ENCODE data around the gene ETV6. TPM values are rescaled to one million over a fixed set of nuclear protein-coding genes. Genes with fewer than 3 reads are reported as not detected.

Gene ETV6
- total RNA-seq, 1 experiment from 2014 or later = 6.1 TPM

- no peak for DNase-seq (ENCODE audit: low spot score)
These were observed 6.7 kb upstream of the ETV6 start for GRCh38 chr12:11642785-11643184.

DNA sequence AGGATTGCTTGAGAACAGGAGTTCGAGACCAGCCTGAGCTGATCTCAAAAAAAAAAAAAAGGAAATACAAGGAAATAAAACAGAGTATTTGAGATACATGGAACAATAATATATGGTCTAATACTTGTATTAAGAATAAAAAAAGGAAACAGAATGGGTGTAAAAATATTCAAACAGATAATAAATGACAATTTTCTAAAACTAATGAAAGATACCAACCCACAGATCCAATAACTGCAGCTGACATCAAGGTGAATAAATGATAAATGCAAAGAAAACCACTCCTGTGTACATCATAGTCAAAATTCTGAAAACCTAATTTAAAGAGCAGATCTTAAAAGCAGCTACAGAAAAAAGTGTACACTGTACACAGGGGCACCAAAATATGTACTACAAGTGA lies 4.1 kb upstream of the ETV6 start:
- no peak for DNase-seq (ENCODE audit: low spot score)

- DNase-seq (ENCODE audit: low spot score) = peak; percentile 90
These were observed 711 bp upstream of the ETV6 start for GRCh38 chr12:11648514-11649412.

DNA sequence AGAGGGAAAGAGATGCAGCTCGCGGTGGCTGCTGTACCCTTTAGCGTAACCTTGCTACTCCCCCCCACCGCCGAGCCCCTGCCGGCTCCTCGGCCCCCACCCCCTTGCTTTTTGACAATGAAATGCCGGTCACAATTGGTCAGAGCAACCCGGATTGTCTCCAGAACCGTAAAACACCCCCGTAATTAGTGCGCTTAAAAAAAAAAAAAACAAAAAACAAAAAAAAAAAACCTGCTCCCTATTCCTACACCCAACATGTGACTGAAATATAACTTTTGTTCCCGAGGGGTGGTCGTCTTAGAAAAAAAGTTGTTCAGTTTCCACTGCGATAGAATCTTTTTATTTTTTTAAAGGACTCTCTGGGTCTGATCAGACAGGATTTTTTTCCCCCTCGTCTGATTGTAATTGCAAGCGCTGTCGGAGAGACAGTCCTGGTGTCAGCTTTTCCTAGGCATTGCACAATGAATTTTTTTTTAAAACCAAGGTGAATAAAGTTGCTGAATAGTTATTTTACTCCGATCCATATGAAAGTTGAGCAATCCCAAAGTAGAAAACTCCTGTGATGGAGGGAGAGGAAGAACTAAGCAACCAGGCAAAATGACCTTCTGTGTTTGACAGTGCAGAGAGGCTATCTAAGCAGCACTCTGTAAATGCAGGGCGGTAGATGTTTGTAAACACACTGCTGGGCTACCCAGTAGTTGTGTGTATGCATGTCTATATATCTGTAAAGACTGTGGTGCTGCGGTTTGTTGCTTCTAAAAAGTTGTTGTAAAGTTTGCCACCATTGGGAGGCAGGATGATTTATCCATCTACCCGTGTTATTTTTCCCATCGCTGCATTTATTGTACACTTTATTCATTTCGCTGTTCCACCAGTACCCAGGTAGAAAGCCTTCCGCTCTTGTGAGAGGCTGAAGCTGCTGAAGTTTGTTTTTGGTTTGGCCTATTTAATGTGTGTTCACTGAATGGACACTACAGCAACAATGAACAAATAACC lies 1.1 kb downstream of the ETV6 start:
- peak; percentile 63 for DNase-seq (ENCODE audit: low spot score)

DNA sequence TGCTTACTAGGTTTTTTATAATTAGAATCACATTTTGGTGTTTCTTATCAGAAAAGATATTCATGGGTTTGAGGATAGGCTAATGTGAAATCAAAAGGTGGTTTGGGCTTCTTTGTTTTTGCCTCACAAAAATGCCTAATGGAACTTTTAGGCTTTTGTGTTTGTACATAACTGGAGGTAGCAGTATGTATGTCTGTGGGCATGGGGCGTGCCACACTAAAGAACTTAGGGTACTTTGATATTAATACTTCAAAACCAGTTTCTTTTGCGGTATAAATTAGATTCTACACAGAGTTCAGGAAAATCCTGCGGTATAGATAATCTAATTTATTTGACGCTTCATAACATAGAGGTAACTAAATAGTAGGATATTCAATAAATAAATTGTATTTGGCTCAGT lies 1.9 kb downstream of the ETV6 start:
- DNase-seq (ENCODE audit: low spot score) = no peak

DNA sequence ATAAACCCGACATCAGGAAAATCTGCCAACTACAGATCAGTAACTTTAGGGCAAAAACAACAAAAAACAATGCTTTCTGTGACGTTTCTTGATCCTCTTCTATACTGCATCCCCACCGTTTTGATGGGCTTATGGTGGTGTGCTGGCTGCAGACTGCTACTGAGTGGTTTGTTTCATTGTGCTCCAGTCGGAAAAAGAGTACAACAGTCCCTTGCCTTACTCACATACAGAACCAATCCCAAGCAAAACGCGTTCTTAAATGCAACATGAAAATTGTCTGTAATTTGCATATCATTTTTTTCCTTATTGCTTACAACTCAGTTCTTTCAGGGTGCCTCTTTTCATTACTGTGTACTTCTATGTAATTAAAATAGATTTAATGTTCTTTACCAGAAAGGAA lies 2.3 kb downstream of the ETV6 start:
- no peak for DNase-seq (ENCODE audit: low spot score)

DNA sequence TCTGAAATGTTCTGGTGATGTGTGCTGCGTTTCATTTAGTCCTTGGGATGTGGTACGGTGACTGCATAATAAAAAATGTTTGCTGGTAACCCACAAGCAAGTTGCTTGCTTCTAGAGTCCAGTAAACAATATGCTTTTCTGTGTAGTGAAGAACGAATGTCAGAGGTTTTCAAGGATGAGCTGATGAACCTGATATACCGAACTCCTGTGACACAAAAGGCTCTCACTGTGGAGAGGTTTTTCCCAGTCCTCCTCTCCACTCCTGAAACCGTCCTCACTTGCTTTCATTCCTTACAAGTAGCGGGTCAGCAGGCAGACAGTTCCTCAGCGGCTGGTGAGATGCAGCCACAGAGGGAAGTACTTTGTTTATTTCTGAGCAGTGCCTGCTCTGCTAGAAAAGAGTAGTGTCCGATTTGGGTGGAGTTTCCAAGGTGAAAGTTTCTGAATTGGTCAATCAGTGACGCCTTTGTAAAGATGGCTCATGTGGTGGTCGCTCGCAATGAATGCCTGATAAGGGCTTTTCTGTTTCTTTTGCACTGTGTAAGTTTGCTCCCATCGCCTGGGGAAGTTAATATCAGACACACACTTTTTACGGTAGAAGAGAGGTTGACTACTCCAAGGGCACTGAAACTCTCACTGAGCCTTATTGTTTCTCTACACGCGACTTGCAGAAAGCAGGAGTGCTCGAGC lies 3.0 kb downstream of the ETV6 start:
- peak; percentile 47 for DNase-seq (ENCODE audit: low spot score)

- no peak for DNase-seq (ENCODE audit: low spot score)
These were observed 3.8 kb downstream of the ETV6 start for GRCh38 chr12:11653215-11653753.

DNA sequence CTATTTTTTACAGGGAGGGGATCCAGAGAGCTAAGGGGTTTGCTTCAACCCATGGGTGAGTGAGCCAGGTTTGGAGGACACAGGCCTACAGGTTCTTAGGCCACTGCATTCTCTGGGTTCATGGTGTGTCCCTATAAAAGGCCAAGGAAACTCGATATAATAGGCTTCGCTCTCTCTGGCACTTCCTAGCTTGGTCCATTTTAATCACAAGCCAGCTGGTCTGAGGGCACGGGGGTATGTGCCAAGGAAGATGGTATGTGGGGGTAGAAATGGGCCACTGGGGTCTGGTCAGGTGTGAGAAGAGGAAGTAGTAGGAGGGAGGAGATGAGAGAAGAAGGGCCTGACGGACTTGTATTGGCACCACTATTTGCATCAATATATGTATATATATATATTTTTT lies 4.9 kb downstream of the ETV6 start:
- DNase-seq (ENCODE audit: low spot score) = no peak

DNA sequence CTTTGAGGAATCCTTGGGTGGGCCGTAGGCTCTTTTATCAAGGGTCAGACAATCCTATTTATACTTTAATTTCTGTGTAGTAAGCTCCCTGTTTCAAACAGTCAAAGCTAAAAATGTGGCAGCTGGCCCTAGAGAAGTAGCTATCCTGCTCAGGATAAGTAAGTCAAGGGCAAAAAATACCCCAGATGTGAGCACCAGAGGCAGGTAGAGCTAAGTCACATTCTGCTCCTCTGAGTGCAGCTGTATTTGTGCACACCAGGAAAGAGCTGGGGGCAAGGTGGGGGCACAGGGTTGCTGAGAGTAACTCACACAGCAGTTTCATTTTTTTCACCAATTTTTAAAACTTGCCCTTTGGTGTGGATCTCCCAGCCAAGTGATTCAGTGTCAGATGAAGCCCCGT lies 5.3 kb downstream of the ETV6 start:
- no peak for DNase-seq (ENCODE audit: low spot score)

DNA sequence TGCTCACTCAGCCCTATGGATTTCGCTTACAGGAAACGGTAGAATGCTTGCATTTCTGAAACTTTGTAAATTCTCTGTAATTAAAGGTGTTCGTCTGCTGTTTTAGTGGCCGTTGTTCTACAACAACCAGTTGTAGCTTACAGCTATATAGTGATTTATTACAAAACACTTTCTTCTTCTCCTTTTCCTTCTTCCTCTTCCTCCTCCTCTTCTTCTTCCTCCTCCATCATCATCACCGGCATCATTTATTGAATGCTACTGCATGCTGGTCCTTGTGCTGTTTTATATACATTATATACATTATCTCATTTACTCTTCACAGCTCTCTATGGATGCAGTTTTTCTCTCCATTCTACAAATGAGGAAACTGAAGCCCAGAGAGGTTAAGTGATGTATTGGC lies 6.4 kb downstream of the ETV6 start:
- DNase-seq (ENCODE audit: low spot score) = no peak

GRCh38 chr12:11656550-11656949 lies 7.1 kb downstream of the ETV6 start:
- no peak for DNase-seq (ENCODE audit: low spot score)

GRCh38 chr12:11657511-11657910 lies 8.0 kb downstream of the ETV6 start:
- DNase-seq (ENCODE audit: low spot score) = no peak

- DNase-seq (ENCODE audit: low spot score) = no peak
These were observed 9.3 kb downstream of the ETV6 start for GRCh38 chr12:11658791-11659190.

- no peak for DNase-seq (ENCODE audit: low spot score)
These were observed 11.2 kb downstream of the ETV6 start for GRCh38 chr12:11660624-11661023.

GRCh38 chr12:11661491-11662089 lies 12.1 kb downstream of the ETV6 start:
- DNase-seq (ENCODE audit: low spot score) = no peak

- no peak for DNase-seq (ENCODE audit: low spot score)
These were observed 12.9 kb downstream of the ETV6 start for GRCh38 chr12:11662369-11662768.

GRCh38 chr12:11663130-11663529 lies 13.7 kb downstream of the ETV6 start:
- DNase-seq (ENCODE audit: low spot score) = no peak

DNA sequence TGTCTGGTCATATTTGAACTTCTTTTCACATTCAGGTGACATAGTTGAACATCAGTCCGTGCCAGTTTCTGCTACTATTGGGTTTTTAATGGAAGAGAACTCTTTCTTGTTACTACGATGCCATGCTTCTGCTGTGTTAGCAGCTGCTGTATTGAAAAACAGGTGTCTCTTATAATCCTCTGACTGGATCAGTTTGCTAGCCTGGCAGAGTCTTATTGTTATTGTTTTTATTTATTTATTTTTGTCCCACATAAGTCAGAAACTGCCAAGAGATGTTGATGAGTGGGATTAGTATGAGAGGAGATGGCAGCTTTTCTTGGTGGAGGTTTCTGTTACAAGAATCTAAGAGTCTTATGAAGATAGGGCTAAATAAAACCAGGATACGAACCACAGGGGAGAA lies 14.6 kb downstream of the ETV6 start:
- no peak for DNase-seq (ENCODE audit: low spot score)

DNA sequence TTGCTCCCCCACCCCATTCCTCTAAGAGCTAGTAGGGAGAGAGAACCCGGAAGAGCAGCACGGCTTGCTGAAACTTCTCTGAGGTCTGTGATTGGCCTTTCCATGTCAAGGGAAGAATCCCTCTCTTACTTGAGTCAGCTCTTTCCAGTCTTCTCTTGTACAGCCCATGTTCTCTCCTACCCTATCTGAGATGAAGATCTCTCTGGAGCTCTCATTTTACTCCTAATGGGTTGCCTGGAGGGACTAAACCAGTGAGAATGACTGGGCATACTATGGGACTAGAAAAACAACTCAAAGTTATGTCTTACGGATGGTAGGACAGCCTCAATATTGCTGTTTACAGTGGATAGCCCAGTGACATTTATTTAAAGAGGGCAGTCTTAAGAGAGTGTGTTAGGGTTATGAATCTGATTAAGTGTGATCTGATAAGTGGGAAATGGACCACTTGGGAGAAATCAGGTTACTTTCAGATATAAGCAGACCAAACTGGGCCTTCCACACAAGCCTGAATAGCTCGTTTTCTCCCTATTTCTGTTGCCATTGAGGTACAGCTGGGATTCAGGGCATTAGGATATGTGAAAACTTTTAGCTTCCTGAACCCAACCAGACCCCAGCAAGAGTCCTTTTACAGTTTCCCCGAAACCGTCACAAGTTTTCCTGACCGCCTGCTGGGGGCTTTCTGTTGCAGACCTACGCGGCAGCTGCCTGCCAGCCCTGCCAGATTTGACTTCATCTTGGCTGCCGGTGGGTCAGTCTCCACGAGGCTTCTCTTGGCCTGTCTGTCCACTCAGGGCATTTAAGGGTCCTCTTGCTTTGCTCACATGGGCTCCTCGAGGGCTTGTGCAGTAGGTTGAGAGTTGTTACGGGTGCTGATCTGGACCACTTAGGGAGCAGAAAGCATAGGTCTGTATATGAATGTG lies 16.9 kb downstream of the ETV6 start:
- no peak for DNase-seq (ENCODE audit: low spot score)

Measured in H4 (cell line).